OCI-LY1 (cell line): ENCODE measurements around the gene MYO1A.
"Not testable (repeated sequence)": the region's sequence is repeated elsewhere in the genome, so short reads cannot be mapped to it uniquely, and the experiment has no call there.

Source experiments
- H2AFZ ChIP-seq: fragments of 200-600 bp; sonication (generic), shearing (Covaris generic); 2 replicates; pipeline ENCODE4 v1.6.0; 2014; ENCODE audit warnings: antibody characterized with exemption, mild to moderate bottlenecking, low read length
- H3F3A ChIP-seq: fragments of 200-600 bp; sonication (generic), shearing (Covaris generic); 2 replicates; pipeline ENCODE4 v1.6.0; 2014; ENCODE audit warnings: mild to moderate bottlenecking, antibody characterized with exemption, low read length, moderate library complexity; ENCODE audit not compliant: insufficient read depth
- H3K27ac ChIP-seq: fragments of 200-600 bp; sonication (generic); 2 replicates; pipeline ENCODE4 v1.5.1; 2014; ENCODE audit warnings: low read length, mixed run types, mild to moderate bottlenecking, low read depth; ENCODE audit not compliant: poor library complexity, severe bottlenecking
- H3K27me3 ChIP-seq: fragments of 200-600 bp; sonication (generic); 2 replicates; pipeline ENCODE4 v1.6.0; 2014; ENCODE audit warnings: antibody characterized with exemption, mild to moderate bottlenecking, low read length, moderate library complexity; ENCODE audit not compliant: insufficient read depth
- H3K36me3 ChIP-seq: fragments of 200-600 bp; sonication (generic); 2 replicates; pipeline ENCODE4 v1.6.1; 2014; ENCODE audit warnings: mild to moderate bottlenecking, antibody characterized with exemption, low read length, moderate library complexity, mixed read lengths; ENCODE audit not compliant: insufficient read depth
- H3K4me1 ChIP-seq: fragments of 200-600 bp; sonication (generic); 2 replicates; pipeline ENCODE4 v1.5.1; 2014; ENCODE audit warnings: mild to moderate bottlenecking, low read length, moderate library complexity; ENCODE audit not compliant: insufficient read depth, severe bottlenecking
- H3K4me2 ChIP-seq: fragments of 200-600 bp; sonication (generic), shearing (Covaris generic); 2 replicates; pipeline ENCODE4 v1.6.1; 2014; ENCODE audit warnings: low read length
- H3K4me3 ChIP-seq: fragments of 200-600 bp; sonication (generic); 2 replicates; pipeline ENCODE4 v1.5.1; 2014; ENCODE audit warnings: low read length, low read depth, mild to moderate bottlenecking, mixed read lengths; ENCODE audit not compliant: poor library complexity, severe bottlenecking
- H3K79me2 ChIP-seq: fragments of 200-600 bp; shearing (Covaris generic); 2 replicates; pipeline ENCODE4 v1.6.1; 2016; ENCODE audit warnings: mixed run types, low read length, mixed read lengths; ENCODE audit not compliant: insufficient read depth
- H3K9ac ChIP-seq: fragments of 200-600 bp; sonication (generic), shearing (Covaris generic); 2 replicates; pipeline ENCODE4 v1.6.1; 2014; ENCODE audit warnings: mild to moderate bottlenecking, low read length, mixed read lengths
- H3K9me2 ChIP-seq: fragments of 200-600 bp; sonication (generic), shearing (Covaris generic); 2 replicates; pipeline ENCODE4 v1.6.1; 2014; ENCODE audit warnings: low read depth, mild to moderate bottlenecking, low read length, mixed read lengths
- H3K9me3 ChIP-seq: fragments of 200-600 bp; shearing (Covaris generic); 2 replicates; pipeline ENCODE4 v1.6.1; 2014; ENCODE audit warnings: low read length, mixed read lengths
- H4K20me1 ChIP-seq: fragments of 200-600 bp; sonication (generic), shearing (Covaris generic); 2 replicates; pipeline ENCODE4 v1.6.0; 2016; ENCODE audit warnings: mild to moderate bottlenecking, low read length; ENCODE audit not compliant: insufficient read depth
- CTCF ChIP-seq: fragments of 200-600 bp; sonication (generic), shearing (Covaris generic); IDR thresholded peaks from 2 replicates; pipeline ENCODE4 v1.5.1; 2017; ENCODE audit warnings: mild to moderate bottlenecking, antibody characterized with exemption, low read length, moderate library complexity, mixed read lengths
- EZH2 ChIP-seq: fragments of 200-600 bp; sonication (generic), shearing (Covaris generic); IDR thresholded peaks from 2 replicates; pipeline ENCODE4 v1.8.0; 2017; ENCODE audit warnings: borderline replicate concordance, mixed run types, mild to moderate bottlenecking, antibody characterized with exemption, low read length, moderate library complexity, mixed read lengths

Gene MYO1A

DNA sequence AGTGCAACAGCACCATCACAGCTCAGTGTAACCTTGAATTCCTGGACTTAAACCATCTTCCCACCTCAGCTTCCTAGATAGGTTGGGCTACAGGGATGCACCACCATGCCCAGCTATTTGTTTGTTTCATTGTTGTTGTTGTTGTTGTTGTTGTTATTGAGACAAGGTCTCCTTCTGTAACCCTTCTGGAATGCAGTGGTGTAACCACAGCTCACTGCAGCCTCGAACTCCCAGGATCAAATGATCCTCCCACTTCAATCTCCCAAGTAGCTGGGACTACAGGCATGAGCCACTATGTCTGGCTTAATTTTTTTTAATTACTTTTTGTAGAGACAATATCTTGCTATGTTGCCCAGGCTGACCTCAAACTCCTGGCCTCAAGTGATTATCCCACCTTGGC, 29.9 kb upstream of the MYO1A start:
- no peak overlapping the region for H3K4me3 ChIP-seq
- no peak for TF ChIP-seq EZH2
- TF ChIP-seq CTCF, result no peak

DNA sequence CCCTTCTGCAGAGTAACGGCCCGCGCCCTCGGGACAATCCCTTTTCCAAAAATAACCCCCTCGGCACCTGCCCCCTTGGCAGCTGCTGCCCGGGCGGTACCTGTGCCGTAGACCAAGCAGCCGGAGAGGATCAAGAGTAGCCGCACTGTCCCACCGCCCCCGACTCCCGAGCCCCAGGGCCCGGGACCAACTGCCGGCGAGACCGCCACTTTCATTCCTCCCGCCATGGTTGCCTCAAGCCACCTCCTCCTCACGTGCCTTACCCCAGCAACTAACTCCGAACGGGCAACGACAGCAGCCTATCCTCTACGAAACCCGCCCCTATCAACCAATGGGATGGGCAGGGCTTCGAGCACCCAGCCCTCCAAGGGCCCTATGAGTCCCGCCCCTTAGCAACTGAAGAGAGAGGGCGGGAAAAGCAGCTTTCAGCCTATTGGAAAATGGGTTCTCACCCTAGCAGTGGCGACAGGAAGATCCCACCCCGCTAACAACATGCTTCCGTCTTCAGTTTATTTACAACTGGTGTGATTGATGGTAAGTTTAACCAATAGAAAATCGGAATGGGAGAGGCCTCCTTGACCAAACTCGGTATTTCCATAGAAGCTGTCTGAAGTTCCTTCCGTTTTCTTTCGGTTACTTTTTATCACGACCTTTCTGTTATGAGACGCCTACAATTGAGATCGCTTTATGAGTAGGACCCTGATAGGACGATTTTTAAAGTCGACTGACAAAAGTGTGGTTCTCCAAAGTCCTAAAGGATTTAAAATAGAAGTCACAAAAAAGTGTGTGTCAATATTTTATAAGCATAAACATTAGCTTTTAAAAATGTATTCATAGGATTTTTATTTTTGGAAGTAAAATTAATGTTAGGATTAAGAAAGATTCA, 28.8 kb upstream of the MYO1A start, which contains the start of gene NEMP1:
Gene NEMP1, minus strand, starts transcription at position 273 of the 886 bp plus-strand sequence. Its CDS starts 46 bp downstream, at position 227.
- no peaks in the 10 kb centered on the region for H3K9me2 ChIP-seq
- no peaks in the 10 kb centered on the region for H3K27me3 ChIP-seq
- peaks cover 20% of the 10 kb centered on the region for H3K4me1 ChIP-seq
- no peaks in the 10 kb centered on the region for H4K20me1 ChIP-seq
- peaks cover 18% of the 10 kb centered on the region for H3K79me2 ChIP-seq
- H3K9ac ChIP-seq, result peak within 1 kb of the TSS; percentile 98
- peaks cover 15% of the 10 kb centered on the region for H3K36me3 ChIP-seq
- H2AFZ ChIP-seq, result no peak within 1 kb of the TSS
- H3K9me3 ChIP-seq, result no peaks in the 10 kb centered on the region
- TF ChIP-seq EZH2 (no peak), CTCF (no peak)
- peak within 1 kb of the TSS; percentile 93 for H3K27ac ChIP-seq
- peak within 1 kb of the TSS; percentile 95 for H3K4me3 ChIP-seq
- H3F3A ChIP-seq, result no peaks in the 10 kb centered on the region
- peak within 1 kb of the TSS; percentile 84 for H3K4me2 ChIP-seq

More for the DNA sequence above, 29.9 kb upstream of the MYO1A start:
- no peaks in the 10 kb centered on the region for H3K9me3 ChIP-seq
- no peaks in the 10 kb centered on the region for H3K9me2 ChIP-seq
- no peaks in the 10 kb centered on the region for H3K27me3 ChIP-seq
- no peaks in the 10 kb centered on the region for H4K20me1 ChIP-seq
- no peak overlapping the region for H3K9ac ChIP-seq
- no peaks in the 10 kb centered on the region; the same call in 1 of the 2 replicates for H3F3A ChIP-seq
- peak overlapping the region; percentile 84 for H3K27ac ChIP-seq
- peaks cover 15% of the 10 kb centered on the region for H3K79me2 ChIP-seq
- peaks cover 10% of the 10 kb centered on the region for H3K36me3 ChIP-seq
- H3K4me1 ChIP-seq, result peaks cover 15% of the 10 kb centered on the region
- no peak overlapping the region for H2AFZ ChIP-seq
- H3K4me2 ChIP-seq, result peak overlapping the region; percentile 57; the same call in 1 of the 2 replicates

DNA sequence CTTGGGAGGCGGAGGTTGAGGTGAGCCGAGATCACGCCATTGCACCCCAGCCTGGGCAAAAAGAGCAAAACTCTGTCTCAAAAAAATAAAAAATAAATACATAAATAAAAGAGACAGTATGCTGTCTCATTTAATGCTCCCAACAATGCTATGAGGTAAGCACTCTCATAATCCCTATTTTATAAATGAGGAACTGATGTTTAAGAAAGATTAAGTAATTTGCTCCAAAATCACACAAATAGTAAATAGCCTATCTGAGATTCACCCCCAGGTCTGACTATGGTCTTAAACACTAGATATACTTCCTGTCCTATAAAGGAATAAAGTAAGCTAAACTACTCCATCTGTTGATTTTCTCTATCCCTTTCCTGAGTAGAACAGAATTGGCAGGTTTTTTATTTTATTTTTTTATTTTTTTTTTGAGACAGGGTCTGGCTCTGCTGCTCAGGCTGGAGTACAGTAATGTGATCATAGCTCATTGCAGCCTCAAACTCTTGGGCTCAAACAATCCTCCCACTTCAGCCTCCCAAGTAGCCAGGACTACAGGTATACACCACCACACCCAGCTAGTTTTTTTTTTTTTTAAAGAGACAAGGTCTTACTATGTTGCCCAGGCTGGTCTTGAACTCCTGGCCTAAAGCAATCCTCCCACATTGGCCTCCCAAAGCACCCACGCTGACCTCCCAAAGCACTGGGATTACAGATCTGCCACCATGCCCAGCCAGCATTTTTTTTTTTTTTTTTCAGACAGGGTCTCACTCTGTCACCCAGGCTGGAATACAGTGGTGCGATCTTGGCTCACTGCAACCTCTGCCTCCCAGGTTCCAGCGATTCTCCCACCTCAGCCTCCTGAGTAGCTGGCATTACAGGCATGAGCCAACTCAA, 23.9 kb upstream of the MYO1A start:
- peaks cover 21% of the 10 kb centered on the region for H3K79me2 ChIP-seq

More for the DNA sequence above, 23.9 kb upstream of the MYO1A start:
- H2AFZ ChIP-seq, H3K9me3 ChIP-seq, H4K20me1 ChIP-seq, H3K27me3 ChIP-seq, H3F3A ChIP-seq, H3K9me2 ChIP-seq: not testable (repeated sequence)
- peak overlapping the region; percentile 49 for H3K4me2 ChIP-seq
- peaks cover 31% of the 10 kb centered on the region for H3K4me1 ChIP-seq
- peaks cover 54% of the 10 kb centered on the region for H3K36me3 ChIP-seq
- peak overlapping the region; percentile 29 for H3K4me3 ChIP-seq
- H3K9ac ChIP-seq, result peak overlapping the region; percentile 38
- peak overlapping the region; percentile 68 for H3K27ac ChIP-seq
